A375 (cell line): ENCODE measurements around the gene OR13C4. TPM values are rescaled to one million over a fixed set of nuclear protein-coding genes. Genes with fewer than 3 reads are reported as not detected.

Experiments
- total RNA-seq: library from RNA; depleted of rRNA; stranded (reverse); fragments of >200 nt; shearing (Covaris generic); gene quantifications from 2 replicates; pipeline ENCODE4 v1.2.3, GENCODE V29; 2014; rRNA removed

Gene OR13C4
- total RNA-seq = not detected in 2 replicates

DNA sequence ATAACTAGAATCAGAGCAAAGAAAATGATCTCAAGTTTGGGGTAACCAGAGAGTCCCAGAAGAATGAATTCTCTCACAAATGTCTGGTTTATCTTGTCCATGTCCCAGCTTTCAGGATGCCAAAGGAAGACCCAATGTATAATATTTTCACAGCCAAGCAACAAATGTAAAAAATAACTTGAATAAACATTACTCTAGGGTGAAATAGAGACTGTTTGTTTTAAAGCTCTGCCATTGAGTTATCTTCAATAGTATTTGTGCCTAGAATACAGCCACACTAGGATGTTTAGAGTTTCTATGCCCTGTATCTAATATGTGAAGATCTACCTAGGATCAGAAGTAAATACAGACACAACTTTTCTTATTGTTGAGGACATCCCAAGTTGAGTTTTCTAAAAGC lies at the start of gene OR13C4:
OR13C4 (minus strand) TSS at position 101 of the 400 bp plus-strand sequence; CDS start at position 101, 0 bp downstream.

DNA sequence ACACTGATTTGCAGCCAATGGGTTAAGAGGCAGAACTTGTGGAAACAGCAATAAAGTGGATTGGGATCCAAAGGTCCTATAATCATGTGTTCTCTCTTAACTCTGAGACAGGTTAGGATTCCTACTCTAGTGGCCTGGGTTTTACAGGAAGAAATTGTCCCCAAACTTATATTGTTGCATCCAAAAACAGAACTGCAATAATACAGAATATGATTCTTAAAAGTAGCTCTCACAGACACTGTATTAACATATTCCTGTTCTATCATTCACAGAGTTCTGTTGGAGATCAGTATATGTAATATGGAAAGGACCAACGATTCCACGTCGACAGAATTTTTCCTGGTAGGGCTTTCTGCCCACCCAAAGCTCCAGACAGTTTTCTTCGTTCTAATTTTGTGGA lies 41.9 kb upstream of the OR13C4 start, which contains the start of gene OR13C8:
OR13C8 (plus strand) TSS at position 301 of the 400 bp plus-strand sequence; CDS start at position 301, 0 bp downstream.

DNA sequence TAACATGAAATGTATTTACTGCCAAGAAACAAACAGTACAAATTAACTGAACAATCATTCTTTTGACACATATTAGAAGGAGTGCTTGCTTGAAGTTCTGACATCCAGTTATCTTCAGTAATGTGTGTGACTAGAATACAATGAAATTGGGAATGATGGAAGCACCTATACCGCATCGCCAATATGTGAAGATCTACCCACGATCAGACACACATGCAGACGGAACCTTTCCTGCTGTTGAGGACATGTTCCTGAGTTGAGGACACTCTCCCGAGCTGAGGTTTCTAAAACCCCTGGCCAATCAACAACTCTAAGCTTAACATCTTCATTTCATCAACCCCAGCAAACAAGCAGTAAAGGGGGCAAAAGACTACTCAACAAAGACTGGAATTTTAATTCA lies 9.7 kb upstream of the OR13C4 start, which contains the start of gene OR13C3:
OR13C3 (minus strand) TSS at position 101 of the 400 bp plus-strand sequence. CDS start 133 bp downstream, outside the sequence.

DNA sequence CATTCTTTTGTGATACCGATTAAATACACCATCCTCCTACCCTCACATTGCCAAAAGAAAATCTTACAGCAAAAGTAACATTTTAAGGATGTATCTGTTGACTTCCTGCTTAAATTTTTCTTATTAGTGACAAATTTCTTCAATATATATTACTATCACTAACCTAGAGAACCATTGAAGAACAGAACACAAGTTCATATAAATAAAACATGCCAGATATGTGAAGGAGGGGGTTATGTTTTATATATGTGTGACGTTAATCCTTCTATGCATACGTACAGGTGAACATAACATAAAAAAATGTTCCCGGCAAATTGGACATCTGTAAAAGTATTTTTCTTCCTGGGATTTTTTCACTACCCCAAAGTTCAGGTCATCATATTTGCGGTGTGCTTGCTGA lies 23.0 kb downstream of the OR13C4 start, which contains the start of gene OR13F1:
OR13F1 (plus strand) TSS at position 301 of the 400 bp plus-strand sequence; CDS start at position 301, 0 bp downstream.

Other genes with a start within 250 kb of the OR13C4 start
- gene OR13F1, start 22.9 kb downstream of the OR13C4 start, total RNA-seq = not detected in 2 replicates
- not detected in 2 replicates for gene OR13C3, start 9.6 kb upstream of the OR13C4 start, total RNA-seq
- gene OR13C8, start 42.0 kb upstream of the OR13C4 start, total RNA-seq = not detected in 2 replicates
- not detected in 2 replicates for gene OR13C5, start 72.2 kb upstream of the OR13C4 start, total RNA-seq
- gene OR13C2, start 78.4 kb upstream of the OR13C4 start, total RNA-seq = not detected in 2 replicates
- not detected in 2 replicates for gene OR13C9, start 91.0 kb upstream of the OR13C4 start, total RNA-seq
- gene OR13D1, start 167.3 kb upstream of the OR13C4 start, total RNA-seq = not detected in 2 replicates
- gene NIPSNAP3A, start 220.5 kb upstream of the OR13C4 start, total RNA-seq = 12.4 and 14.4 TPM in 2 replicates
- gene NIPSNAP3B, start 236.9 kb upstream of the OR13C4 start, total RNA-seq = 2.4 and 2.5 TPM in 2 replicates